Neural cell (in vitro differentiated cells): ENCODE data around the gene REC8.

Experiments used
- CTCF ChIP-seq: fragments of 450-650 bp; IDR thresholded peaks from 2 replicates; pipeline ENCODE4 v1.5.1; 2014; ENCODE audit warnings: antibody characterized with exemption, mild to moderate bottlenecking, moderate library complexity; ENCODE audit not compliant: poor library complexity, severe bottlenecking
- EP300 ChIP-seq: fragments of 450-650 bp; conservative IDR thresholded peaks from 2 replicates; pipeline ENCODE4 v1.6.1; 2014; ENCODE audit warnings: antibody characterized with exemption, mild to moderate bottlenecking, moderate library complexity; ENCODE audit not compliant: poor library complexity, severe bottlenecking
- EZH2 ChIP-seq: fragments of 200-600, 300-800 bp; shearing (Covaris generic), sonication (generic); IDR thresholded peaks from 2 replicates; pipeline ENCODE4 v1.6.1; 2014; ENCODE audit warnings: antibody characterized with exemption, low read length, borderline replicate concordance, mild to moderate bottlenecking; ENCODE audit not compliant: insufficient read depth, poor library complexity, severe bottlenecking
- MXI1 ChIP-seq: fragments of 450-650 bp; conservative IDR thresholded peaks from 2 replicates; pipeline ENCODE4 v1.6.1; 2014; ENCODE audit warnings: antibody characterized with exemption, mild to moderate bottlenecking; ENCODE audit not compliant: poor library complexity, severe bottlenecking
- POLR2AphosphoS5 ChIP-seq: IDR thresholded peaks from 2 replicates; pipeline ENCODE4 v1.6.1; 2012
- RAD21 ChIP-seq: fragments of 450-650 bp; conservative IDR thresholded peaks from 2 replicates; pipeline ENCODE4 v1.6.1; 2014; ENCODE audit warnings: antibody characterized with exemption, mild to moderate bottlenecking, moderate library complexity
- REST ChIP-seq: IDR thresholded peaks from 2 replicates; pipeline ENCODE4 v1.6.1; 2012; ENCODE audit warnings: borderline replicate concordance
- TAF1 ChIP-seq: IDR thresholded peaks from 2 replicates; pipeline ENCODE4 v1.6.1; 2012; ENCODE audit warnings: low read depth

- TF ChIP-seq POLR2AphosphoS5 = no peak
- no peak for TF ChIP-seq REST
- TF ChIP-seq CTCF = no peak
- no peak for TF ChIP-seq EP300
- no peak for TF ChIP-seq EZH2
- no peak for TF ChIP-seq MXI1
- no peak for TF ChIP-seq RAD21
- TF ChIP-seq TAF1 = no peak
Observed at GRCh38 chr14:24219521-24219920, 47.6 kb downstream of the REC8 start.
